NCI-H146 treated with DMSO at 0.1 percent for 48 hours (cell line): ENCODE measurements around the gene MERTK.

Source experiments
- DNase-seq: peaks from one replicate; lab custom pipeline; 2025; ENCODE audit not compliant: unreplicated experiment; lab: John Stamatoyannopoulos, UW

MERTK gene

GRCh38 chr2:111975819-111976218, 77.4 kb downstream of the MERTK start:
- no peak for DNase-seq

GRCh38 chr2:111977240-111977639, 78.8 kb downstream of the MERTK start:
- DNase-seq: no peak

DNA sequence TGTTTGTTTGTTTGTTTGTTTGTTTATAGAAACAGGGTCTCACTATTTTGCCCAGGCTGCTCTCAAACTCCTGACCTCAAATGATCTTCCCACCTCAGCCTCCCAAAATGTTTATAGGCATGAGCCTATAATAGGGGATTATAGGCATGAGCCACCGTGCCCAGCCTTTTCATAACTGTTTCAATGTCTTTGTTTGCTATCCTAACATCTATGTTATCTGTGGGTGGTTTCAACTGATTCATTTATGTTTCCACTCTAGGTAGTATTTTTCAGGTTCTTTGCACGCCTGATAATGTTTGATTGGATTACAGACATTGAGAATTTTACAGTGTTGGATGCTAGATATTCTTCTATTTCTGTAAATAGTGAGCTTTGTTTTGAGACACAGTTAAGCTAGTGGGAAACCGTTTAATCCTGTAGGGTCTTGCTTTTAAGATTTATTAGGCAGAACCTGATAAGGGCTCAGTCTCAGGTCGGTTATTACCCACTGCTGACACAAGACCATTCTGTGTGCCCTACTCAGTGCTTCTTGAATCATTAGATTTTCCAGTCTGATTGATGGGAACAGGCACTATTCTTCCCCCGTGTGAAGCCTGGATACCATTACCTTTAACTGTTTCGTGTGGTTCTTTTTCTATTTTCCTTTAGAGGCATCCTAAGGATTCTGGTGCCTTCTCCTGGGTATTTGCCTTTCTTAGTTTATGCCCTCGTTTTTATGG, 80.2 kb downstream of the MERTK start:
- no peak for DNase-seq

- DNase-seq: no peak
Measured at GRCh38 chr2:111981666-111982065, 83.3 kb downstream of the MERTK start.

DNA sequence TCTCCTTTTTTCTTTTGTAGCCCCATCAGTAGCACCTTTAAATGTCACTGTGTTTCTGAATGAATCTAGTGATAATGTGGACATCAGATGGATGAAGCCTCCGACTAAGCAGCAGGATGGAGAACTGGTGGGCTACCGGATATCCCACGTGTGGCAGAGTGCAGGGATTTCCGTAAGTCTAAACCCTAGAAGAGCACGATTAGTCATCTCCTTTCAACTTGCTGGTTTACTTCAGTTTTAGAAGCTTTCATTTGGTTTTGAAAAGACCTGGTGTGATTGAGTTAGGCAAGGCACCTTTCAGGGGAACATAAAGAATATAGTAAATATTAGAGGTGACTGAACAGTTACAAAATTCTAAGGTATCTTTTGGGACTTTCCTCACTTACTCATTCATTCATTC, 84.4 kb downstream of the MERTK start:
- DNase-seq: no peak

DNA sequence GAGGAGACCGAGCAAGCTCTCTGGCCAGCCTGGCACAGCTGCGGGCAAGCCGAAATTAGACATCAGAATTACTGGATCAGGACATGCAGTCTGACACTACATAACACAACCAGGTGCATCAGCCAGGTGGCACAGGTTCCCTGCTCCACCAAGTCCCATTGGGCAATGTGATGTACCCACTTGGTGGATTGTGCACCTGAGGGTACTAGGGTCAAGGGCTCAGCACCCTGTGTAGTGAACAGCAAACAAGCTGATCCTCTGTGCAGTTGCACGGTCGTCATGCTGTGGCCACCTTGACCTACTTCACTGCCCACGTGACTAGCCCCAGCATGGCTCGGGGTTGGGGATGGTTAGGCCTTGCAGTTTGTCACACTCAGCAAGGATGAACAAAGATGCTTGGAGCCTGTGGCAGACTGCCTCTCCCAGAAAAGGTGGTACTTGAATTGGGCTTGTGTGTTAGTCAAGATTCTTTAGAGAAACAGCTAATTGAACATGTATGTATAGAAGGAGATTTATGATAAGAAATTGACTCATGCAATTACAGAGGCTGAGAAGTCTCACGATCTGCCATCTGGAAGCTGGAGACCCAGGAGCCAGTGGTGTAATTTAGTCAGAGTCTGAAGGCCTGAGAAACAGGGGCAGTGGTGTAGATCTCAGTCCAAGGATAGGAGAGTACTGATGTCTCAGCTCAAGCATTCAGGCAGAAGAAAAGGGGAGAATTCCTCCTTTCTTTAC, 85.2 kb downstream of the MERTK start:
- no peak for DNase-seq

- DNase-seq: no peak
Measured at GRCh38 chr2:111984213-111984604, 85.8 kb downstream of the MERTK start.

DNA sequence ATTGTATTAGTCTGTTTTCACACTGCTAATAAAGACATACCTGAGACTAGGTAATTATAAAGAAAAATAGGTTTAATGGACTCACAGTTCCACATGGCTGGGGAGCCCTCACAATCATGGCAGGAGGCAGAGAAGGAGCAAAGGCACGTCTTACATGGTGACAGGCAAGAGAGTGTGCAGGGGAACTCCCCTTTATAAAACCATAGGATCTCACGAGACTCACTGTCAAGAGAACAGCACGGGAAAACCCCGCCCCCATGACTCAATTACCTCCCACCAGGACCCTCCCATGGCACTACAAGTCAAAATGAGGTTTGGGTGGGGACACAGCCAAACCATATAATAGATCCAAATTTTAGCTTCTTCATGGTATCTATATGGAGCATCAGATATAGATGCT, 87.1 kb downstream of the MERTK start:
- no peak for DNase-seq

DNA sequence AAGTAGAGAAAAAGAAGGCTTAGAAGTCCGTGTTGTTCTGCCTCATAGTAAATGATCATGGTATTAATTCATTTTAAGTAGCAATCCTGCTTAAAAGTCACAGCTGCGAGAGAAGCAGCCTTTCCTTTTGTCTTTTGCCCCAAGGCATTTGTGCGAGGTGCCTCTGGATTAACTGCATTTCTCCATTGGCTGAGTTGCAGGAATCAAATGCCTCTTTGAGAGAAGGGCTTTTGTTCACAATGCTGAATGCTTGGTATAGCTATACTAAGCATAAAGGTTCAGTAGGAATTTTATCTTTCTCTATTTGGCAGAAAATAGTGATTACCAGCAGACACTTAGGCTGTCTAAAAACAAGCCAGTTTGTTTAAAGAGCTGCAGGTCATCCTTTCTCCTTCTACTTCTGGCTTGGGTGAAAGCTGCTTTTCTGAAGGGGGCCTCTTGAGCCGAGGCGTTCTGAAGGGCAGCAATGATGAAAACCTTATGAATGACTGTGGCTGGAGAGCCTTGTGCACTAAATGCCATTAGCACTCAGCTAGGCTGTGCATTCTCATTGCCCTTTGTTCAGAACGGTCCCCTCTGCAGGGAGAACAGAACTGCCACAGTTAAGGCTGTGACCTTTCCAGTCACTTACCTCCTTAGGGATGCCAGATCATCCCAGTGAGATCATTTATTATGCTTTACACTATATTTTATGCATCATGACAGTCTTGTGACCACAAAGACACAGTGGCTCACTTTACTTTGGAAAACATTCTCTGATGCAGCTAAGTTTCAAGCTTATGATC, 87.9 kb downstream of the MERTK start:
- no peak for DNase-seq

DNA sequence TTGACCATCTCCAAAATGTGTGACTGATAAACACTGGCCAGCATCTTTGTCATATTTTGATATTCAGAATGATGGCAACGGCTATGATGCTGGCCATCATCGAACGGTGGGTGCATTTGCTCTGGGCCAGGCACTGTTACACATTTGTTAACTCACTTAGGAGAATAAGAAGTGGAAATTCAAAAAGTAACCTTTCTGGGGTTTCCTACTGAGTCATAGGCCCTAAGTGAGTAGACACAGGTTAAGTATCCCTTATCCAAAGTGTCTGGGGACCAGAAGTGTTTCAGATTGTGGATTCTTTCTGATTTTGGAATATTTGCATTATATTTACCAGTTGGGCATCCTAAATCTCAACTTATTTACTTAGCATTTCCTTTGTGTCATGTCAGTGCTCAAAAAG, 92.0 kb downstream of the MERTK start:
- DNase-seq: no peak

DNA sequence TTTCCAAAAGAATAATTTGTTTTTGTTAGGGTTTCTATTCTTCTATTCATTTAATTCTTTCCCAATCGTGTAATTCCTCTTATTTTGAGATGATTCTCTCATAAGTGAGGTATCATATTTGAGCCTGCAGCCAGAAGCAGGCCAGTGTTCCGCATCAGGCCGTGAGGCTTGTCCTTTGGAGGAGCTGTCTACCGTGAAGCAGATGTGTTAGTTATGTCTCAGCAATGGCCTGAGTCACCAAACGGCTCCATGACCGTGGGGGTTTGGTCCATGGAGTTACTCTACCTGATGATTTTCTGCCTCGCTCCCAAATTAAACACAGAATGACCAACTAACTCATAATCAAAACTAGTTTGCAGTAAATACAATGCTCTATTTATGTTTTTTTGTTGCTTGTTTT, 92.4 kb downstream of the MERTK start:
- no peak for DNase-seq

DNA sequence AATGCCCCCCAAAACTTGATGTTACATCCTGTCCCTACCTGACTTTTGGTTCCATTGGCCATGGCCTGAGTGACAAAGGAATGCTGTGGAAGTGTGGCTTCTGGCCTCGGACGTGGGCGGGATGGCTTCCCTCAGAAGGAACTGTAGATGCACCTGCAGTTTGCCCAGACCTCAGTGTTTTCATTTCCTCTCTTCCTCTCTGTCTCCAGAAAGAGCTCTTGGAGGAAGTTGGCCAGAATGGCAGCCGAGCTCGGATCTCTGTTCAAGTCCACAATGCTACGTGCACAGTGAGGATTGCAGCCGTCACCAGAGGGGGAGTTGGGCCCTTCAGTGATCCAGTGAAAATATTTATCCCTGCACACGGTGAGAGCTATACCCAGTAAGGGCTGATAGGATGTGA, 95.6 kb downstream of the MERTK start:
- no peak for DNase-seq

DNA sequence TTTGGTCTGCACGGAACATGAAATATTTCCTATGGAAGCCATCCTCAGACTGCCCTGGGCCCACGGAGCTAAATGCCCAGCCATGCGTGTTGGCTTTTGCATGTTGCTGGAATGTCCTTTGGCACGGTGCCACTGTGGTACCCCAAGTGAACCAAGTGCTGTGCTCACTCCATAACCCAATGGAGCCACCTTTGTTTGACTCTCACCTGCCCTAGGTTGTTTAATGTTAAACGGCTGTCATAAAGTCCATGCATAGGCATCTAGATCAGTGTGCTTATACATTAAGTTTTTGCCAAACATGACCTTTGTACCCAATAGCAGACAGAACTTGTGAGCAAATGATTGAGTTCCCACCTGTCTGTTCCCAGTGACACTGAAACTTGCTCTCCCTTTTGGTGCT, 96.7 kb downstream of the MERTK start:
- DNase-seq: no peak

DNA sequence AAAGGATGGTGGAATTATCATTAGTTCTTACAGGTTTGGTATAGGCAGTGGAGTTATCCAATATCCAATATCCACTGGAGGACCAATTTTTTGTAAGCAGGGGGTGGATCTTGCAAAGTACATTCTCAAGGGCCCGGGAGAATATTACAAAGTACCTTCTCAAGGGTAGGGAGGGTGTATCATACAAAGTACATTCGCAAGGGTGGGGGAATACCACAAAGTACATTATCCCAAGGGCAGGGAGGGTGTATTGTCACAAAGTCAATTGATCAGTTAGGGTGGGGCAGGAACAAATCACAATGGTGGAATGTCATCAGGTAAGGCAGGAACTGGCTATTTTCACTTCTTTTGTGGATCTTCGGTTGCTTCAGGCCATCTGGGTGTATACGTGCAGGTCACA, 101.4 kb downstream of the MERTK start:
- DNase-seq: no peak

- no peak for DNase-seq
Measured at GRCh38 chr2:112000399-112001135, 102.2 kb downstream of the MERTK start.

GRCh38 chr2:112001136-112001715, 102.8 kb downstream of the MERTK start:
- no peak for DNase-seq

GRCh38 chr2:112001942-112002341, 103.5 kb downstream of the MERTK start:
- no peak for DNase-seq

- no peak for DNase-seq
Measured at GRCh38 chr2:112003576-112004252, 105.3 kb downstream of the MERTK start.

- DNase-seq: no peak
Measured at GRCh38 chr2:112004253-112004645, 105.8 kb downstream of the MERTK start.

- no peak for DNase-seq
Measured at GRCh38 chr2:112005406-112006075, 107.1 kb downstream of the MERTK start.
